Inflammatory macrophage (primary cell): ENCODE measurements around the gene ZNF516.
A peak's percentile ranks its signal among the peaks of the same experiment; 100 is the strongest.

Source experiments
- DNase-seq, 2 donors: peaks; one replicate each; pipeline ENCODE4 v3.0.0-alpha.2; 2020 to 2022

ZNF516 gene

GRCh38 chr18:76468345-76469304, 26.4 kb downstream of the ZNF516 start:
- DNase-seq, result peak; percentile 39 to 41

GRCh38 chr18:76467371-76468190, 27.5 kb downstream of the ZNF516 start:
- peak; percentile 77 to 78 for DNase-seq

GRCh38 chr18:76466410-76466991, 28.5 kb downstream of the ZNF516 start:
- no peak for DNase-seq

GRCh38 chr18:76465630-76466409, 29.2 kb downstream of the ZNF516 start:
- no peak for DNase-seq

- no peak for DNase-seq
These were observed 30.5 kb downstream of the ZNF516 start for GRCh38 chr18:76464281-76465259.

GRCh38 chr18:76463872-76464271, 31.2 kb downstream of the ZNF516 start:
- no peak for DNase-seq

- no peak for DNase-seq
These were observed 31.7 kb downstream of the ZNF516 start for GRCh38 chr18:76463358-76463757.

GRCh38 chr18:76462326-76462694, 32.7 kb downstream of the ZNF516 start:
- DNase-seq, result no peak

GRCh38 chr18:76461692-76462325, 33.2 kb downstream of the ZNF516 start:
- DNase-seq, result no peak

- DNase-seq, result no peak
These were observed 33.9 kb downstream of the ZNF516 start for GRCh38 chr18:76461148-76461547.

GRCh38 chr18:76460482-76460881, 34.6 kb downstream of the ZNF516 start:
- no peak for DNase-seq

- DNase-seq, result no peak
These were observed 35.2 kb downstream of the ZNF516 start for GRCh38 chr18:76459687-76460350.

- DNase-seq, result no peak
These were observed 35.7 kb downstream of the ZNF516 start for GRCh38 chr18:76459312-76459686.

GRCh38 chr18:76458522-76459311, 36.3 kb downstream of the ZNF516 start:
- DNase-seq, result no peak

- DNase-seq, result no peak
These were observed 37.1 kb downstream of the ZNF516 start for GRCh38 chr18:76457957-76458356.

- no peak for DNase-seq
These were observed 37.6 kb downstream of the ZNF516 start for GRCh38 chr18:76457475-76457874.

GRCh38 chr18:76456823-76457222, 38.2 kb downstream of the ZNF516 start:
- DNase-seq, result no peak

GRCh38 chr18:76456018-76456750, 38.9 kb downstream of the ZNF516 start:
- no peak for DNase-seq
